NCI-H524 (cell line): ENCODE measurements around the gene ABHD3.
"Not testable (repeated sequence)": the region's sequence is repeated elsewhere in the genome, so short reads cannot be mapped to it uniquely, and the experiment has no call there.

Experiments
- DNase-seq, 2 experiments: peaks; one replicate each; lab custom pipeline; 2025; lab: John Stamatoyannopoulos, UW

ABHD3 gene

GRCh38 chr18:21704603-21705364, at the start of gene ABHD3:
TSS of gene ABHD3 (minus strand) at chr18:21704774. CDS start at chr18:21704665, 109 bp downstream.
- peak; percentile 53 to 72 for DNase-seq

- no peak for DNase-seq
These were observed 43.5 kb upstream of the ABHD3 start for GRCh38 chr18:21747764-21748693.

- DNase-seq = no peak
These were observed 42.7 kb upstream of the ABHD3 start for GRCh38 chr18:21747268-21747667.

- peak in 1 of 2 experiments; percentile 2 for DNase-seq
These were observed 40.7 kb upstream of the ABHD3 start for GRCh38 chr18:21745231-21745630.

GRCh38 chr18:21743166-21743832, 38.7 kb upstream of the ABHD3 start:
- no peak for DNase-seq

- peak in 1 of 2 experiments; percentile 29 for DNase-seq
These were observed 37.7 kb upstream of the ABHD3 start for GRCh38 chr18:21742315-21742687.

- peak; percentile 73 to 85 for DNase-seq
These were observed 37.2 kb upstream of the ABHD3 start for GRCh38 chr18:21741562-21742314.

- peak in 1 of 2 experiments; percentile 63 for DNase-seq
These were observed 36.7 kb upstream of the ABHD3 start for GRCh38 chr18:21741312-21741561.

- DNase-seq = peak; percentile 94 to 97
These were observed 36.2 kb upstream of the ABHD3 start, which contains the start of gene MIB1 for GRCh38 chr18:21740538-21741311. TSS of gene MIB1 (plus strand) at chr18:21740792. CDS start at chr18:21741584, 792 bp downstream.

GRCh38 chr18:21739604-21740537, 35.3 kb upstream of the ABHD3 start:
- DNase-seq = no peak

- not testable (repeated sequence) for DNase-seq
These were observed 32.4 kb upstream of the ABHD3 start for GRCh38 chr18:21736926-21737325.

- DNase-seq = no peak
These were observed 31.0 kb upstream of the ABHD3 start for GRCh38 chr18:21735452-21736015.

- no peak for DNase-seq
These were observed 28.4 kb upstream of the ABHD3 start for GRCh38 chr18:21733011-21733410.

GRCh38 chr18:21727702-21728101, 23.1 kb upstream of the ABHD3 start:
- DNase-seq = no peak

GRCh38 chr18:21725201-21725600, 20.6 kb upstream of the ABHD3 start:
- no peak for DNase-seq

GRCh38 chr18:21722687-21723086, 18.1 kb upstream of the ABHD3 start:
- DNase-seq = no peak

GRCh38 chr18:21714474-21714873, 9.9 kb upstream of the ABHD3 start:
- DNase-seq = no peak

GRCh38 chr18:21707130-21707529, 2.6 kb upstream of the ABHD3 start:
- DNase-seq = not testable (repeated sequence)

- DNase-seq = no peak
These were observed 1.9 kb upstream of the ABHD3 start for GRCh38 chr18:21706386-21706865.
